ENCODE results near the gene NET1.
A peak's percentile ranks its signal among the peaks of the same experiment; 100 is the strongest.

The NET1 gene

DNA sequence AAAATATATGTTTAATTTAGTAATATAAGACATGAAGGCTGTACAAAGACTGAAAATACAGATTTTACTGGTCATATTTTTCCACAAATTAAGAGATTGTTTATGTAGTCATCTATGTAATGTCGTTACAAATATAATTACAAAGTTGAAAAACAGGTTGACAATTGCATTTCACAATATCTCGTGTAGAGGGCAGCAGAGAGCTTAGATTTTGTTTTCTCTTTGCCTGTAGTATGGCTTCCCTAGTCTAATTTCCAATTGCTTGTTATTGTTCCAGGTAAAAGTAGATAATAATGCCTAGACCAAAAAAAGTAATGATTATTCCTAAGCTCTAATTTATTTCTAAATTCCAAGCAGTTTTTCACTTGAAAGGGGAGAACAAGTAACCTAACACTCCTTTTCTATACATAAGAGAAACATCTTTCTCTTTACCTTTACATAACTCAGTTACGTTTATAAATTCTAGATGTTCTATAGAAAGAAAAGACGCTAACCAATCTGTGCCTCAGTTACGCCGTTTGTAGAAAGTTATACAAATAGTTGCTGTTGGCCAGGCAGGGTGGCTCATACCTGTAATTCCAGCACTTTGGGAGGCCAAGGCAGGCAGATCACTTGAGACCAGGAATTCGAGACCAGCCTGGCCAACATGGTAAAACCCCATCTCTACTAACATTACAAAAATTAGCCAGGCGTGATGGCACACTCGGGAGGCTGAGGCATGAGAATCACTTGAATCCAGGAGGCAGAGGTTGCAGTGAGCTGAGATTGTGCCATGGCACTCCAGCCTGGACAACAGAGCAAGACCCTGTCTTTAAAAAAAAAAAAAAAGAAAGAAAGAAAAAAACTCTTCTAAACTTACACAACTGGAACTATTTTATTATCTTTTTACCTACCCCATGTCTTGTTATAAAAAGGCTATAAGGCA, 30.0 kb downstream of the NET1 start:
- no peak for DNase-seq (ENCODE audit: low read depth in 2 of 2, low spot score in 1 of 2)

DNA sequence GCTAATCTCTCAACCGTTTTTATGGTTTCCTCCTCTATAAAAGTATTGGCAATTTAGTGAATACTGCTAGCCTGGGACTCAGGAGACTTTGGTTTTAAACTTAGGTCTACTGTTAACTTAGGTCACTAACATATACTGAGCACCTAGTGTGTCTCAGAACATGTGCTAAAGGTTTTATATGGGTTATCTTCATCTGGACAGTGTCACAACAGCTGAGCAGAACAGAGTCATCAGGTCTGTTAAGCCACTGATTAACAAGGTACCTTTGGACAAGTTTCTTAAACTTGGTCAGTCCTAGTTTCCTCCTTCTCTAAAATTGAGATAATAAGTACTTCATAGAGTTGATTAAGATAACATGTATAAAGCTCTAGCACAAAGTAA, 30.6 kb downstream of the NET1 start:
- no peak for DNase-seq (ENCODE audit: low read depth in 2 of 2, low spot score in 1 of 2)

DNA sequence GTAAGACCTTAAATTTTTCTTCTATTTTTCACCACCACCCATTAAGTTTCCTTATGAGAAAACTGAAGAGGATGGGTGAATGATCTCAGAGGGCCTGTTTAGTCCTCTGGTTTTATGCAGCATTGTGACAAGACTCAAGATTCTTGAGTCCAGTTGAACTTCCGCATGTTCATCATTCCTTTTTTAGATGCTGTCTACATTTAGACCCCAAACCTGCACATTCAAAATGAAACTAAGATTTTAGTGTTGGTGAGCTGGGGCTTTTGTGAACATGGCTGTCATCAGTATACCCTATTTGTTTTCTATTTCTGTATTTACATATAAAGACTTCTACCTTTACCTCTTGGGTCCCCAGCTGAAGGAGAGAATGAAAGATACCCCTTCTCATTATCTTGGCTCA, 31.1 kb downstream of the NET1 start:
- DNase-seq (ENCODE audit: low read depth in 2 of 2, low spot score in 1 of 2): no peak

DNA sequence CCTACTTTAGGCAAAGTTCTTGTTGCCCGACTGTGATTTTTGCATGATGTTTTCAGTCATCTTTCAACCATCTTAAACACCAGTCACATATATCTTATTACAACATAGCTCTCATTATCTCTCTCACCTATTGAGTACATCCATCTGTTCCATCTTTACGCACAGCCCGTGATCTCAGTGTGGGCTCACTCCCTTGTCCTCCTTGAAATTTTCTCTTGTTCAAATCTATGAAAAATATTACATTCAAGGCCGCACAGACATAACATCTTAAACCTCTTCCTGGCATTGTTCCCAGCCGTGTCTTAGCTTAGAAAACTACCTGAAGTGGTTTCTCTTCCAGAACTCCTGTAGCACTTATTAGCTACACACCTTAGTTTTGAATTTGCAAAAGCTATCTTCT, 32.6 kb downstream of the NET1 start:
- no peak for DNase-seq (ENCODE audit: low read depth in 2 of 2, low spot score in 1 of 2)

DNA sequence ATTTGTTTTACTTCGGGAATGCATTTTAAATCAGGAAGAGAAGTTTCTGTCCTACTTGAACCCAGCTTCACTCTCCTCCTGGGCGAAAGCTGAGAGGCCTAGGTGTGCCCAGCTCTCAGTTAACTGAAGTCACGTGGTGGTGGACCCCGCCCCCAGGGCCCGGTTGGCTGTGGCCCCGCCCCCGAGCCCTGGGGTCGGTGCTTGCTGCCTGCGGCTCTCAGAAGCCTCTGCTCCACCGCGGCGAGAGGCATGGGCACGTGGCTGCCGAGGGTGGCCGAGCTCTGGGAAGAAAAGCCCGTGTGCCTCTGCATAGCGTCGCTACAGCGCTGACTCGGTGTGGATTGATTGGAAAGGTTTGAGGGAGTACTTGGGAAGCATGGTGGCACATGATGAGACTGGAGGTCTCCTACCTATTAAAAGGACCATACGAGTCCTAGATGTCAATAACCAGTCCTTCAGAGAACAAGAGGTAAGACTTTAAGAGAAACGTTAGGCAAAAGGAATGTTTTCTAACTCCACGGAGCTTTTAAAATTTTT, 34.1 kb downstream of the NET1 start:
- DNase-seq (ENCODE audit: low read depth in 2 of 2, low spot score in 1 of 2): peak; percentile 55 to 57

DNA sequence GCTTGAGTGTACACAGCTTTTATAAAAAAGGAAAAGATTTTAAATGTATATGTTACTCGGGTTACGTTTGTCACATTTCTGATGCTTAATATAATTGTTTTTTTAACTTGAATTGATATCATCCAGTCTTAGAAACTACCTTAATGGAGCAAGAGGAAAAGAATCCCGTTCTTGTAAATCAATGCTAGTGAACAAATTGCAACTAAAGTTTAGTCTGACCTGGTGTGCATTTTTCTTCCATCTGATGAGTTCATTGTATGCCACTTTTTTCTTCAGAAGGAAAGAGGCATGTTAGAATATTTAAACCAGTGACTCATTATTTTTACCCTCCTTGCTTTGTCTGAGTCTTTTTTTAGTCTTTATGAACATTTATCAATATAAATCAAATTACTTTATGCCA, 34.7 kb downstream of the NET1 start:
- DNase-seq (ENCODE audit: low read depth in 2 of 2, low spot score in 1 of 2): no peak

DNA sequence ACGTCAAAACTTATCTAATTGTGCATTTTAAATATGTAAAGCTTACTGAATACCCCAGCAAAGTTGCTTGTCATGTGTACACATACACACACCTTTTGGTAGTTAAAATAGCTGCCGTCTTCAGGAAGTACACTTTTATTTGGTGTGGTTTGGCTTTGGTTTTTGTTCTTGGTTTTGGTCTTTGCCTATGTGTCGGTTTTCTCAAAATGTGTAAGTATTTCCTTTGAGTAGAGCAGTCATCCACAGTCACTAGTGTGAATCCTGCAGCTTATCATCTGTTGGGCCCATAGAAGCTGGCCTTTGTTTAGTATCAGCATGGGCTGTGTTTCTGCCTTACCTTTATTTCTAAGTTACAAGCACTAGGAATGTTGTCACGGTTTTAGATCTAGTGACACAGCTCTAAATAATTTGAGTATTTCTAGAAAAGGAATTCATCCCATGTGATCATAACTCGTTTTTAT, 35.3 kb downstream of the NET1 start:
- DNase-seq (ENCODE audit: low read depth in 2 of 2, low spot score in 1 of 2): no peak

DNA sequence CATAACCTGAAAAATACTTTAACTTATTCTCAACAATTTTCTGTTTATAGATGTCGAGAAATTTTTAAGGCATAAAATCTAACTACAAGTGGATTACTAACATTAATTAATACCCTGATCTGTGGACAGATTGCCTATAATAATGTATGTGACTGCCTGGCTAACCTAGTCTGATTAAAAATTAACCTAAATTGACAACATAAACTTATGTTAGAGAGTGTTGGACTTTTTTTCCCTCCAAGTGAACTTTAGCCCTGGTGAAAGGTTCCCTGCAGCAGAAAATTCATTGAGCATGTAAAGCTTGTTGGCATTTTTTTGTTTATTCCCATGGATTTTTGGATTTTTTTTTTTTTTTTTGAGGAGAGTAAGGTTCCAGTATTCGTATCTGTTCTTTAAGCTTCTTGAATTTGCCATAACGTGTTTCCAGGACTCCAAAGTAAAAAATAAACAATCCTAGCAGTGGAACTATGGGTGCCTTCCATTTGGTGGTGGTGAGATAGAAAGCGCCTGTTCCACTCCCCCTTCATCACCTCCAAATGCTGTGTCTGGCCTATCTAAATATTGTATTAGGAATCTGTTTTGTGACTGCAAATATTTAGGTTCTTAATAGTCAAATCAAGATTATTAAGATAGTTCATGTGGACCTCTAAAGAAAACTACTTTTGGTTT, 36.1 kb downstream of the NET1 start:
- no peak for DNase-seq (ENCODE audit: low read depth in 2 of 2, low spot score in 1 of 2)

DNA sequence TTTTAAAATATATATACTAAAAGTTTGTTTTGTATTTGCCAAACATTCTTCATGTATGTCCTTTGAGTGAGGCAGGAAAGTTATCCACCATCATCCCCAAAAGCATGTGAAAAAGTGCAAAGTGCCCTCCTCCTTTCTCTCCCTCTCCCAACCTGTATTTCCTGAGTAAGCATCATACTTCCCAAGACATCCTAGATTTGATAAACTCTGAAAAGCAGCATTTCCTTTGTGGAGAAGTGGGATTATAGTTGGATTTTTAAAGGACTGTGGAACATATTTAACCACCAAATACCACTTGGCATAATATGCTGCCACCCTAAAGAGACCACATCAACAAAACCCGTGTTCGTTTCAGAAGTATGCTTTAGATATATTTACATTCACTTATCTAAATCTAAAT, 36.9 kb downstream of the NET1 start:
- no peak for DNase-seq (ENCODE audit: low read depth in 2 of 2, low spot score in 1 of 2)

DNA sequence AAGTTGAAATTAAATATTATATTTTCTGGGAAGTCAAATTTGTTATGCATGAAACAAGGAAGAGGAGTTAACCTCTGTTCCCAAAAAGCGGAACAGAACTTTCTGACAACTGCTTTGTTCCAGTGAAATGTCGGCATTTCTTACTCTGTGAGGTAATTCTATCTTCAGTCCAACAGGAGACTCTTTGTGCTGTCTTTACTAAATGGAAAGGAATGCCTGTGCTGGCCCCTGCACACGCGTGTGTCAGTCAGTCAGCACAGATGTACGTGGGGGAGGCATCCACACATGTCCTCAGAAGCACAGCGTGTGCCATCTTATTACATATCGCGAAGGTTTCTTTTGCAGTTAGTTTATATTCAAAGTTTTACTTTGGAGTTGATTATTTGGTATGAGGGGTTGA, 37.5 kb downstream of the NET1 start:
- no peak for DNase-seq (ENCODE audit: low read depth in 2 of 2, low spot score in 1 of 2)

DNA sequence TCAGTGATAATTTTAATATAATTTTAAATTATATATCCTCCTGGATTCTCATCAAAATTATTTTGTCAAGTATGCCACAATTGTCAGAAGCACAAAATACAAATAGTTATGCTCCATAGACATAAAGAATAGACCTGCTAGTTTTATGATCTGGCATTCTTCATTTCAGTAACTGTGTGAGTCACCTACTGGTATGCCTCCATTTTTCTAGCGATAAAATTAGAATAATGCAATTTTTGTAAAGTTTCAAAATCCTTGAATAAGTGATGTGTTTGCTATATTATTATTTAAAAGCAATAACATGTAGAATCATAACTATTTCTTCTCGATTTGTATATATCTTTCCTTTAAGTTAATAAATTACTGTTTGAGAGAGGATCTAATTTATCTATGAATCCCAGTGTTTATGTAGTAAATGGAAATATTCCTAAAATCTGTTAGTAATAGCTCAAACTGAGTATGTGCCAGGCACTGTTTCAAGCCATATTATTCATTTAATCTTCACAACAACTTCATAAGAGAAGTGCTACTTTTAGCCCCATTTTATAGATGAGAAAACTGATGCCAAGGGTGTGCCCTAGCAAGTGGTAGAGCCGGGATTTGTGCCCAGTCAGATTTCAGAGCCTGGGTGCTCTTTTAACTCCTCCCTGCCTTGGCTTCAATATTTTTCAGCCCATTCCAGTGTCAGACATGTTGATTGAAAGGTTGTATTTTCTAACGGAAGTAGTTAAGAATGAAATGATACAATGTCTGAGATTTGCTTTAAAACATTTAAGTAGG, 38.4 kb downstream of the NET1 start:
- DNase-seq (ENCODE audit: low read depth in 2 of 2, low spot score in 1 of 2): no peak

DNA sequence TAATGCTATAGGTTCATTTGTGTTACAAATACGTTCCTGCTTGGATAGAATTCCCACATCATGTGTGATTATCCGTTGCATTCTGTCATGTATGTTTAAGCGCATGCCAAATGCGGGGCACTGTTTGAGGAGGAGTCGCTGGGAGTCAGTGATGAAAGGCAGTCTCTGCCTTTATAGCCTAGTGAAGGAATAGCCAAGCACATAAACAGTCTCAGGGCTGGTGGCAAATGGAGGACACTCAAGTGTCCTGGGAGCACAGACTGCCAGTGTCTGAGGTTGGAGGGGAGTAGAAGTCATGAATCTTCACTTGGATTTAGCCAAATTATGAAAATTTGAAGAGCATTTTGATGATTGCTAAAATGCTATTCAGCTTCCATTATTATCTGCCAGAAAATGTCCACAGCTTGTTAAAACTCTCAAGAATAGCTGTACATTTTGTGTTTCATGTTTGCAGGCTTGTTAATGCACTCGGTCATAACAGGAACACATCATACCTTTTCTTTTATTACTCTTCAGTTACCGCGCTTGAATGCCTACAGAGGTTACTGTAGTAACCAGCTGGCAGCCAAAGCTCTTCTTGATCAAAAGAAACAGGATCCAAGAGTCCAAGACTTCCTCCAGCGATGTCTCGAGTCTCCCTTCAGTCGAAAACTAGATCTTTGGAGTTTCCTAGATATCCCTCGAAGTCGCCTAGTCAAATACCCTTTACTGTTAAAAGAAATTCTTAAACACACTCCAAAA, 41.6 kb downstream of the NET1 start:
- DNase-seq (ENCODE audit: low read depth in 2 of 2, low spot score in 1 of 2): no peak

DNA sequence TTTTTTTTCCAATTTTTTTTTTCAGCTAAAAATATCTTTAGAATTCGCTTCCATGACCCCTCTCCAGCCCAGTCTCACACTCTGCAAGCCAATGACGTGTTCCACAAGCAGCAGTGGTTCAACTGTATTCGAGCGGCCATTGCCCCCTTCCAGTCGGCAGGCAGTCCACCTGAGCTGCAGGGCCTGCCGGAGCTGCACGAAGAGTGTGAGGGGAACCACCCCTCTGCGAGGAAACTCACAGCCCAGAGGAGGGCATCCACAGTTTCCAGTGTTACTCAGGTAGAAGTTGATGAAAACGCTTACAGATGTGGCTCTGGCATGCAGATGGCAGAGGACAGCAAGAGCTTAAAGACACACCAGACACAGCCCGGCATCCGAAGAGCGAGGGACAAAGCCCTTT, 44.2 kb downstream of the NET1 start:
- no peak for DNase-seq (ENCODE audit: low read depth in 2 of 2, low spot score in 1 of 2)

DNA sequence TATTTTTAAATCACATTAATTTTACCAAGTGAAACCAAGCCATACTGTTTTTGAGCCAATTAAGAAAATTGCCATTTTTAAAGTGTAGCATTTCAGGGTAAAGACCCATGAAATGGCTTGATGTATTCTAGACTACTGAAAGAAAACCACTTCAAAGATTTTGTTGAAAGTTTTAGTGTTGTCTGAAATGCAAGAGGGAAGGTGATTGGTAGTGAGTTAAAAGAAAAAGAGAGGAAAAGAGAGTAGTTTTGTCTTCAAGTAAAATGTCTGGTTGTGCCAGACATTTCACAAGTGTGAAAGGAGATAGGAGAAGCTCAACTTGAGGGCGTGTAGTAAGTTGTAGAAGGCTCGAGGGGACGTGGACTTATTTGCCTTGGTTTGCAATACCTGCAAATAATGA, 45.4 kb downstream of the NET1 start:
- no peak for DNase-seq (ENCODE audit: low read depth in 2 of 2, low spot score in 1 of 2)

DNA sequence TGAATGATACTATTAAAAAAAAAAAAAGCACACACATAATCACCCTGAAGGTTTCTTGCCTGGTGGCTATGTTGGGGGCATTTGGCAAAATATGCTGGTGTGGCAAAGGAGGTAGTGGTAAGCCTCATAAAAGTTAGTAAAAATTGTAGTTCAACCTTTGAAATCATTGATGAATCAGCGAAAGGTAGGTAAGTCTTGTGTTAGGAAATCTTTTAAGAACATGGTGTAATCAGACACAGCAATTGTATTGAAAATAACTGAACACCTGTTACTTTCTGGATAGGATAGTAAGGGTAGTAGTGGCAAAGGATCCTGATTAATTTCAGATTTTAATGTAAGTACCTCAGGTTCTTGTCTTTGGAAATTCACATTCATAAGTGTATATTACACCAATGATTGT, 46.1 kb downstream of the NET1 start:
- no peak for DNase-seq (ENCODE audit: low read depth in 2 of 2, low spot score in 1 of 2)

DNA sequence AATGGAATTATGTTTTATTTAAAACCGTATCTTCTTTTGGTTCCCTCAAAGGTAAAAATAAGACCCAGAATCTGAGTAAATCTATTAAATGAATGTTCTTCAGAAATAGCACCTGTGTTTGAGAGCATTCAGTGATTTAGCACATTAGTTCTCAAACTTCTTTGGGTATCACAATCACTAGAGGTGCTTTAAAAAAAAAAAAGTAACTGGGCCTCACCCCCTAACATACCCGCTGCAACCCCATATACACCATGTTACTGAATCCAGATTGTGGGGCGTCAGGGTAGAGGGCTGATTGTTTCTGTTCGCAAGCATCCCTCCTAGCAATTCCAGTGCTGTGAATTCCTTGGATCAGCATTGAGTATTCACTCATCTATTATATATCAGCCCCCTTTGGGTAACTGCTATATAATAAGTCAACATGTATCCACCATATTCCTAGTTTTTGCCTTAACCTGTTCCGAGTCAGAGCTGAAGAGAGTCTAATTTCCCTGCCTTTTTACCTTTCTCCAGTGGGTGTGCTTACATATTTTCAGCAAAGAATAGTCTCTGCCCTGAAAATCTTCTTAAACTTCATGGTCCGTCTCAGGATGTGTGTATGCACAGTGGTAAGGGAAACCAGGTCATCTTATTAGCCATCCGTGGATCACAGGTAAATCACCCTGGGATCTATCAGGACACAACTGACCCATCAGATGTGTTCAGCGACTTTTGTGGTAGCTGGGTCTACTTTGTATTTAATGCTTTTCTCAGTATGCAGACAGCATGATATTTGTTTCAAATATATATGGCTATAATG, 46.8 kb downstream of the NET1 start:
- DNase-seq (ENCODE audit: low read depth in 2 of 2, low spot score in 1 of 2): no peak

DNA sequence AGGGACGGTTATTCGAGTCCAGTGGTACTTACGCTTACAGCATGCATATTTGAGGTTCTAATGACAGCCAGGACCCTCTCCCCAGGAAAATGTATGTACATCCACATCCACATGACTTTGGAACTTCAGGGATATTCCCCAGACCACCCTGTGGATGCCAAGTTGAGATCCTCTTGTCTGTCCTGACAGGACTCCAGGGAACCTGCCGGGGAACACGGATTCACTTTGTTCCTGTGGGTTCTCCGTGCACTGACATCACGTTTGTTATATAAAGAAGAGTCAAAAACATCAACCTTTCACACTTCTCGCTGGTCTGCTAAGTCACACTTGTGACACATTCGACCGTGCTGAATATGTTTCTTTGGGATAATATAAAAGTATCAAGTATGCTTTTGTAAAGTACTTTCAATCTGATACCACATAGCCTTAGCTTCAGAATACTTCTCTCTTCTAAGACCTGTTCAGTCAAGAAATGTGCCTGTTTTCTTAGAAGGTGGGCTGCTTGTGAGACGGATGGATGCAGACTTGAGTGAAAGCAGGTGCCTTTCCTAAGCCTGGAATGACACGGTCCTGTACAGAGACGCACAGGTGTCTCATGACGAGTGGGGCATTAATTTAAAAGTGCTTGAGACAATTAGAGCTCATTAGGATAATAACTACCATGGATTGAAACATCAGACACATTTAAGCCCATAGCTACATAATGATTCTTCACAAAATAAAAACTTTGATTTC, 48.3 kb downstream of the NET1 start:
- no peak for DNase-seq (ENCODE audit: low read depth in 2 of 2, low spot score in 1 of 2)

DNA sequence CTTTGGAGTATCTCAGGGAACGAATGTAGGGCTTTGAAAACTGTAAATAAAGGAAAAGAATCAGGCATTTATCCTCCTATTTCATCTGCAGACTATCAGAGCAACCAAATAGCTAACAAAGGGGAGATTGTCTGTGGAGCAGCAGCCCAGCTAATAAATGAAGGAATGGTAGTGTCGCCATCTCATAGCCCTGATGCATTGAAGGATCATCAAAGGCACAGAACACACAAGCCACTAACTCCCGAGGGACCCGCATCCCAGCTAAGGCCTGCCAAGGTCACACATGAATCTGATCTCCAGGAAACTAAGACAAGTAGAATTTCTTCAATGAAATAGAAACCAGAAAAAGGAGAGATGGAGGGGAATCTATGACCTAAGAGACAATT, 48.8 kb downstream of the NET1 start:
- no peak for DNase-seq (ENCODE audit: low read depth in 2 of 2, low spot score in 1 of 2)
